Stomach (tissue), 4 donors: ENCODE results near the gene GDNF.

Experiments
- CTCF ChIP-seq, 7 experiments: fragments of 450-650 bp in 4 of 7; fragments of 200-600 bp in 3 of 7; sonication (generic) in 3 of 7; IDR thresholded peaks; one replicate each; pipeline ENCODE4 v1.5.1; 2016 to 2019; ENCODE audit warnings: antibody characterized with exemption in 7 of 7, control low read depth in 2 of 7, mild to moderate bottlenecking in 1 of 7
- EP300 ChIP-seq: sonication (generic); formaldehyde crosslinking; IDR thresholded peaks from one replicate; pipeline ENCODE4 v1.6.1; 2017; ENCODE audit warnings: antibody characterized with exemption
- POLR2A ChIP-seq, 4 donors: fragments of 450-650 bp; IDR thresholded peaks; one replicate each; pipeline ENCODE4 v1.6.1; 2016; ENCODE audit warnings: antibody characterized with exemption in 4 of 4, control low read depth in 2 of 4, mild to moderate bottlenecking in 1 of 4, moderate library complexity in 1 of 4
- POLR2AphosphoS5 ChIP-seq, 3 donors: sonication (generic); formaldehyde crosslinking; IDR thresholded peaks; one replicate each; pipeline ENCODE4 v1.6.1; 2016; ENCODE audit warnings: antibody characterized with exemption in 3 of 3

DNA sequence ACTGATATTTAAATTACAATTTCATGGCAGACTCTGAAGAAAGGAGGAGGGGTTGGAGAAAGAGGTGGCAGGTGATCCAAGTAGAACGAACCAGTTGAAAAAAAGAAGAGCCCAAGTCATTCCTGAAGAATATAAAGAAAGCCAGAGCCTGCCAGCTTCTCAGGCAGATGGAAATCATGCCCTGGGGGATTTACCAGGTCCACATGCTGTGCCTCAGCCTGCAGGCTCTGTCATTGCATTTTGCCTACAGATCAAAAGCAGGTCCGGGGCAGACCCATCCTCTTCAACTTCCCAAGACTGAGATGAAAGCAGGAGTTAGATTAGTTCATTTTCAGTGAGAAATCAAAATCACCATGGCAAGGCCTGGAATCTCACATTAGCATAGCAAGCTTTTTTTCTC is 48.5 kb downstream of the GDNF start:
- TF ChIP-seq CTCF (IDR thresholded peaks at IDR 0.05) (no peak), POLR2A (IDR thresholded peaks at IDR 0.05) (no peak), POLR2AphosphoS5 (IDR thresholded peaks at IDR 0.05) (no peak), EP300 (no peak)
